ENCODE data around the gene RFT1.

- TF ChIP-seq, protein P1, sequence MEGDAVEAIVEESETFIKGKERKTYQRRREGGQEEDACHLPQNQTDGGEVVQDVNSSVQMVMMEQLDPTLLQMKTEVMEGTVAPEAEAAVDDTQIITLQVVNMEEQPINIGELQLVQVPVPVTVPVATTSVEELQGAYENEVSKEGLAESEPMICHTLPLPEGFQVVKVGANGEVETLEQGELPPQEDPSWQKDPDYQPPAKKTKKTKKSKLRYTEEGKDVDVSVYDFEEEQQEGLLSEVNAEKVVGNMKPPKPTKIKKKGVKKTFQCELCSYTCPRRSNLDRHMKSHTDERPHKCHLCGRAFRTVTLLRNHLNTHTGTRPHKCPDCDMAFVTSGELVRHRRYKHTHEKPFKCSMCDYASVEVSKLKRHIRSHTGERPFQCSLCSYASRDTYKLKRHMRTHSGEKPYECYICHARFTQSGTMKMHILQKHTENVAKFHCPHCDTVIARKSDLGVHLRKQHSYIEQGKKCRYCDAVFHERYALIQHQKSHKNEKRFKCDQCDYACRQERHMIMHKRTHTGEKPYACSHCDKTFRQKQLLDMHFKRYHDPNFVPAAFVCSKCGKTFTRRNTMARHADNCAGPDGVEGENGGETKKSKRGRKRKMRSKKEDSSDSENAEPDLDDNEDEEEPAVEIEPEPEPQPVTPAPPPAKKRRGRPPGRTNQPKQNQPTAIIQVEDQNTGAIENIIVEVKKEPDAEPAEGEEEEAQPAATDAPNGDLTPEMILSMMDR (optimal IDR thresholded peaks at IDR 0.05 in 1 of 3, IDR thresholded peaks at IDR 0.05 in 1 of 3, conservative IDR thresholded peaks at IDR 0.05 in 1 of 3; ENCODE audit: extremely low read depth in 1 of 3, insufficient read depth in 2 of 3, low read length in 3 of 3), result no peak
- TF ChIP-seq EZH2 (IDR thresholded peaks at IDR 0.05; ENCODE audit: low read length), result no peak
Observed at GRCh38 chr3:53071882-53072431, 58.3 kb downstream of the RFT1 start.

Data from keratinocyte (primary cell).